GM19239 (cell line): ENCODE results near the gene SHROOM3.

Experiments
- DNase-seq: peaks from one replicate; pipeline ENCODE4 v3.0.0; 2011; ENCODE audit warnings: low spot score; ENCODE audit not compliant: insufficient read length
- FAIRE-seq: peaks from 2 replicates; lab custom pipeline; 2011; peaks lifted over from hg19 to GRCh38; lab: Jason Lieb, UNC

The SHROOM3 gene

DNA sequence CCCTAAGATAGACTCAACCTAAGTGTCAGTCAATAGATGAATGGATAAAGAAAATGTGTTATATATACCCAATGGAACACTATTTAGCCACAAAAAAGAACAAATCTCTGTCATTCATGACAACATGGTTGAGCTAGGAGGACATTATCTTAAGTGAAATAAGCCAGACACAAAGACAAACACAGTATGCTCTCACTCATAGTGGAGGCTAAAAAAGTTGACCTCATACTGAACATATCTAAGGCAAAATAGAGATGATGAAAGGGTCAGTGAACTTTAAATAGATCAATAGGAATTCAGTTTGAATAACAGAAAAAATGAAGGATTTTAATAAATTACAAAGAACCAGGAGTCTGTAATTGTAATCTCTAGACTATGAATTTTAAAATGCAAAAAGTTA, 356.4 kb downstream of the SHROOM3 start:
- no peak for FAIRE-seq

GRCh38 chr4:76792418-76792817, 357.4 kb downstream of the SHROOM3 start:
- DNase-seq: no peak
- no peak for FAIRE-seq

More for the DNA sequence above, 356.4 kb downstream of the SHROOM3 start:
- DNase-seq: no peak

GRCh38 chr4:76795243-76795642, 360.2 kb downstream of the SHROOM3 start:
- FAIRE-seq: no peak
- no peak for DNase-seq

- DNase-seq (no peak), FAIRE-seq (no peak)
Observed at GRCh38 chr4:76799140-76799539, 364.1 kb downstream of the SHROOM3 start.

DNA sequence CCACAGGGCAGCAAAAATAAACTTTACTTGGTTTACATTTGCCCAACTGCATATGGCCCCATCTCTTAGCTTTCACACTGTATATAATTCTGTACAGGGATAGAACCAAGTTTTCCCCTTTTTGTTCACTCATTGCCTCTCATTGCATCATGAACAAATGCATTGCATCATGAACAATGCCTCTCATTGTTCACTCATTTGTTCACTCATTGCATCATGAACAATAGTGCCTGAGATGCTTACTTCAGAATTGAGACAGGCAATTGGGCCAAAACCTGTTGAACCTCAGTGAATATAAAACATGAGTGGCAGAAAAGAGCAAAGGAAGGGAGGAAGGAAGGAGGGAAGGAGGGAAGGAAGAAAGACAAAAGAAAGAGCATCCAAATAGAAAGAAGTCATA, 364.7 kb downstream of the SHROOM3 start:
- FAIRE-seq (no peak), DNase-seq (no peak)

- FAIRE-seq (no peak), DNase-seq (no peak)
Observed at GRCh38 chr4:76800902-76801301, 365.9 kb downstream of the SHROOM3 start.

DNA sequence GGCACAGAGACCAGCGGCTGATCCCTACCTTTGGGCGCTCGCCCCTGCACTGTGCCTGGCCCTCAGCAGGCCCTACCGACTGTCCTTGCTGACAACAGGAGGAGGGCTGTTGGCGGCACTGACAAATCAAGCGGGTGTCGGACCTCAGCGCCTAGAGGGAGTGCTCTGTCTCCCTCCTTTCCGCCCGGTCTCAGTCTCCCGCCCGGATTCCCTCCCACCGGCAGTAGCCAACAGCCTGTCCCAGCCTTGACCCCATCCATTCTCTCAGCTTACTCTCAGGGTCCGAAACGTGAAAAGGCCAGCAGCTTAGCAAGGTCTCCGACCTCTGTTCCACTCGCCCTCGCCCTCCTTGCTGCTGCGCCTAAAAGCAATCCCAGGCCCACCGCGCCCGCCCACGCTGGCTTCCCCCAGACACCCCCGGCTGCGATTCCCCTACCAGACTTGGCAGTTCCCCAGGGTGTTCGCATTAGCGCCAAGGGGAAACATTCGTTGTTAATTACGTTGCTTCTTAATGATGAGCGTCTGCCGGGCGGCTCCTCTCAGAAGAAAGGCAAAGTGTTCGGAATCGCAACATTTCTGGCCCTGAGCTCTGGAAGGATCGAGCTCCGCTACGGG, 366.7 kb downstream of the SHROOM3 start:
- no peak for DNase-seq
- no peak for FAIRE-seq

DNA sequence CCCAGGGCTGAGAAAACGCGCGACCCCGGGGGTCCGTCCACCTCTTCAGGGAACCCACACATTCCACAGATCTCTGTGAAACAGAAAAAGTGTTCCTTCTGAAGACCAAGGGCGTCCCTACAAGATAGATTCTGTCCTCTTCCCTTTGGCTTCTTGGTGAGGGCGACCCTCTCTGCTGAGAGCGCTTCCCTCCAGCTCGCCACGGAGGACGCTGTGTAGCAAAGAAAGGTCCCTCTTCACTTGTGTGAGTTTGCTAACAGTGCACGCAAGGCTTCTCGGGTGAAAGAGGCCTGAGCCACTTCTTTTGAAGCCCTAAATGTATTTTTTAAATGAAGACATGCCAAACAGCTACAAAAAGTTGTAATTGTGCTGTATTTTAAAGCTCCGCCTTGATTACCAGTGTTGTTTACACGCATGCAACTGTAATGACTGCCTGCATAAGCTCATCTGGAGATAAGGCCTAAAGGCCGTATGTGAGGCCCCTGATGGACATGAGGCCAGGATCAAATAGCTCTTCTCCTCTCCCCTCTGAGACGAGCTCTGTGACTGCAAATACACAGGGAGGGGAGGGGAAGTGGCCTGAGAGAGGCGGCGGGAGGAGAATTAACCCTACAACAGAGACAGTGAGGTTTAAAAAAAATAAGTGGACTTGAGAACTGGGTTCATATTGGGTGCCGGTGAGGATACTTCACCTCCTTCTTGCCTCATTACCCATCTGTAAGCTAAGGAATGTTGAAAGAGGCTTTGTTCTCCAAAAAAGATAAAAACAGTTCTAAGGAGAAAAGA, 367.4 kb downstream of the SHROOM3 start:
- DNase-seq (no peak), FAIRE-seq (no peak)

DNA sequence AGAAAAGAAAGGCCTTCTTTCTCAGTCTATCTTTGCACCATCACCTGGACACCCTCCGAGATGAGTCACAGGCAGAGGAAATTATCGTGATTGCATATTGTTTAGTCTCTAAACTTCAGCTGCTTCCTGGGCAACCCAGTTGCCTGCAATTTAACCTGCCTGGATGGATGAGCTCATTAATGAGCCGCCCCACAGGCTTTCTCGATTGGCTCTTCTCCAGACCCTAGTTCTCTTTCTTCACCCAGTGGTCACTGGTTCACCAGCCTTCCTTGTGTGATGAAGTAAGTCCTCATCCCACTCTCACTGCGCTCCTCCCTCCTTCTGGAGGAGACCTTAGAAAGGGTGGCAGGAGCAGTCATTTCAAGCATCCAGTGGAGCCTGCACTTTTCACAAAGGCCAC, 368.5 kb downstream of the SHROOM3 start:
- FAIRE-seq: no peak
- DNase-seq: no peak

- no peak for DNase-seq
- no peak for FAIRE-seq
Observed at GRCh38 chr4:76804096-76804495, 369.1 kb downstream of the SHROOM3 start.

GRCh38 chr4:76806346-76806745, 371.3 kb downstream of the SHROOM3 start:
- no peak for FAIRE-seq
- DNase-seq: no peak

- FAIRE-seq (no peak), DNase-seq (no peak)
Observed at GRCh38 chr4:76806757-76807156, 371.7 kb downstream of the SHROOM3 start.

GRCh38 chr4:76809594-76810305, 374.7 kb downstream of the SHROOM3 start:
- DNase-seq (no peak), FAIRE-seq (no peak)

DNA sequence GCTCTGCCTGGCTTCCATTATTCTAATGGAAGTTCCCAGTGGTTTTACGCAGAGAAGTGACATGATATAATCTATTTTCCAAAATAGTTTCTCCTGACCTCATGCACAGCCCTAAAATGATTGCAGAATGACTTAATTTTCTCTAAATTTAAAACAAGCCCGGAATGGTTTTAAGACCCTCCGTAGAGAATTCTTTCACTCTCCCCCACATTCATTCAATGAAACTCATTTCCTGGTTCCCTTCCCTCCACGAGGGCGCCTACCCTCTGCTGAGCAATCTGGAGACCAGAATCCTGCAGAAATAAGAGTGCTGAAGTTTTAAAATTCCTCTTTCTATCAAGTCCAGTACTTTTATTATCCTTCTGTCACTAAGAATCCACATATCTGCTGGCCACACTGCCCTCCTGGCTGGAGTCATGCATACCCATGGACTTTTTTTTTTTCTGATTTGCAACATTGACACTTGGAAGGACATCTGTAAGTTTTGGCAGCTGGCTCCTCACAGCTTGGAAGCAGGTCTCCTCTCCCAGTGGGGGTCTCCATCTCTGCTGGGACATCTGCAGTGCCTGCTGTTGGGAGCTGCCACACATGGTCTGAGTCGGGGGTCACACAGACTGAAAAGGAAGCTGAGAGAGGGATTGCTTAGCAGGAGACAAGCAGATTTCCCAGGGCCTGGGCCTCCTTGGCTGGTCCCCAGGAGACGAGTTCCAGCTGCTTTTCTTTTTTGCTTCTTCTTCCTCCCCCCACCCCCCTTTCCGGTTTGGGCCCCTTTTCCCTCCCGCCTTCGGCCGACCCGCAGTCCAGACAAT, 376.8 kb downstream of the SHROOM3 start:
- DNase-seq: no peak
- no peak for FAIRE-seq

- FAIRE-seq (no peak), DNase-seq (no peak)
Observed at GRCh38 chr4:76813070-76813469, 378.0 kb downstream of the SHROOM3 start.

DNA sequence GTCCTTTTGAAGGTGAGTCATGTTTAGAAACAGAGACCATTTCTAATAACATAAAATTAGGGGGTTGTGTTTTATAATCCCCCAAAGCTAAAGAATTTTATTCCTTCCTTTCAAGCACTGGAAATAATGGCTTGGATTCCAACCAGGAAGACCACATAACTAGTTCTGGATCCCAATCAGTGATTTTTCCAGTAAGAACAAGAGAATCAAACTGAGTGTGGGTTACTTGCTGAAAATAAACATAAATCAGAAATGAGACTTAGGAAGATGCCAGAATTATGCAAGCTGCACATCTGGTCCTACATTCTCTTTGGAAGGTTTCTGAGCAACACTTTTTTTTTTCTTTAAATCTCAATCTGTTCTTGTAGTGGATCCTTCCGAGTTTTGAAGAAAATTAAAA, 386.6 kb downstream of the SHROOM3 start:
- no peak for DNase-seq
- FAIRE-seq: no peak

- DNase-seq: no peak
Observed at GRCh38 chr4:76822303-76822702, 387.3 kb downstream of the SHROOM3 start.

DNA sequence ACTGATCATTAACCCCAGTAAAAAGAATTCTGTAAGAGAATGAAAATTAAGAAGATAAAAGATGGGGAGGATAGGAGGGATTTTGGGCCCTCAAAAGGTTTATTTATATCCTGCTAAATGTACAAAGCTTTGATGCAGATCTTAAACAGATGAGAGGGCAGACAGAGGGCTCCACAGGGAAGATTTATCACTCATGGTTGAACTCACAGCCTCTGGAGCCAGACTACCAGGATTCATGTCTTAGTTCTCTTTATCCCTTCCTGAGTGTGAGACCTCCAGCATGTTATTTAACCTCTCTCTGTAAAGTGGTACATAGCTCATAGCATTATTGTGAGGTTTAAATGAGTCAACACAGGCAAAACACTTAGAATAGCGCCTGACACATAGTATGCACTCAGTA, 388.5 kb downstream of the SHROOM3 start:
- FAIRE-seq: no peak
- no peak for DNase-seq

More at GRCh38 chr4:76822303-76822702, 387.3 kb downstream of the SHROOM3 start:
- no peak for FAIRE-seq

- FAIRE-seq: no peak
- DNase-seq: no peak
Observed at GRCh38 chr4:76830612-76830963, 395.6 kb downstream of the SHROOM3 start.

DNA sequence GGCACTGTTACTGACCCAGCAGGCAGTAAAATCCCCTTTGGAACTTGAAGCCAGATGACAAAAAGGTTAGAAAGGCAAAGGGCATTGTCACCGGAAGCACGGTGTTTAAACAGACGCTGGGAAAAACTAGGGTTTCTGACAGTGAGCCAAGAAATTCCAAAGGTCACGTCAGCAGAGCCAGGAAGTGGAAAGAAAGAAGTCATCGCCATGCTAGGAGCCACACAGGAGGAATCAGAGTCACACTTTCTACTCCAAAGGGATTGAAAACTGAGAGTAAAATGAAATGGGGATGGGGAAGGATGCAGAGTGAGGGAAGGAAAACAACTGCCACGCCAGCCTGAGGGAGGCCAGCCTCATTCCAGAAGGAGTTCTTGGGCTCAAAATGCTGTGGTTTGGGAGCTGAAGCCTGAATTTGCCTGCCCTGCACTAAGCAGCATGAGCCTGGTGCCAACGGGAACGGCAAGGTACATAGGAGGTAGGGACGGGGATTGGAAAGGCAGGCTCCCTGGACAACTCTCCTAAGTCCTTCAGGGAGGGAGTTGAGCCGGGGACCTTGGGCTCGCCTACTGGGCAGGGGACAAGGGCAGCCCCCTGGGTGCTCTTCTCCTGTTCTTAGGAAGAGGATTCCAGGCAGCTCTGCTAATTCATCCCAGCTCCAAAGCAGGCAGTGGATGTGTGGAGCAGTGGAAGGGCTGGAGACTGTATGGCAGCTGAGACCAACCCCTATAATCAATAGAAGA, 396.1 kb downstream of the SHROOM3 start:
- FAIRE-seq (no peak), DNase-seq (no peak)
